C4-2B (cell line): ENCODE measurements around the gene HORMAD2.

Experiments used
- CTCF ChIP-seq: fragments of 450-650 bp; conservative IDR thresholded peaks from 2 replicates; pipeline ENCODE4 v1.5.1; 2017; ENCODE audit warnings: mild to moderate bottlenecking
- ZFX ChIP-seq: fragments of 450-650 bp; IDR thresholded peaks from 2 replicates; pipeline ENCODE4 v1.6.1; 2017

DNA sequence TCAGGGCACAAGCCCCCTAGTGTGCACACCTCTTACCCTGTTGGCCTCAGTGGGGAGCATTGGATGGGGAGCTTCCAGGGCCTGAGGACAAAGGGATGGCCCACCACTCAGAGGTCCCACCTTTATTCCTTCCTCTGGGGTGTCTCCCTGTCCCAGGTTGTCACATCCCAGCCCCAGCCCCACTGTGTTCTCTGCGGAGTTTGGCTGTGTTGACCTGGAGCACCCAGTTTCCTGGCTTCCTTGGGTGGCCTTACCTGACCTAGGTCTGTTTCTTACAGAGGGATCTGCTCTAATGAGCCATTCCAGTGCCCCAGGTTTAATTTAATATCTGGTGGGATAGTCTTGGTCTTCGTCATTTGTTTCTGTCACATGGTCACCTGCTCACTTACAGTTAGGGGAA is 38.8 kb upstream of the HORMAD2 start:
- TF ChIP-seq CTCF: no peak
- no peak for TF ChIP-seq ZFX
